GM10248 (cell line): Measurements from ENCODE around the gene TUBB4A.

Source experiments
- CTCF ChIA-PET: fragments of 300-600 bp; sonication (Branson Sonifier 250); formaldehyde crosslinking; extraction: SDS; loops from one replicate; lab custom pipeline; 2021; ENCODE audit warnings: antibody characterized with exemption; lab: Yijun Ruan, JAX
- POLR2A ChIA-PET: fragments of 350-650 bp; sonication (Branson Sonifier 250); formaldehyde crosslinking; extraction: SDS; loops from one replicate; lab custom pipeline; 2020; ENCODE audit warnings: antibody characterized with exemption; lab: Yijun Ruan, JAX
- DNase-seq: peaks from one replicate; pipeline ENCODE4 v3.0.0; 2012; ENCODE audit errors: extremely low spot score
- CTCF ChIP-seq: IDR thresholded peaks from 2 replicates; pipeline ENCODE4 v1.5.1; 2012; ENCODE audit warnings: mild to moderate bottlenecking, low read depth; ENCODE audit errors: extremely low read depth, missing control alignments, control extremely low read depth

Gene TUBB4A

DNA sequence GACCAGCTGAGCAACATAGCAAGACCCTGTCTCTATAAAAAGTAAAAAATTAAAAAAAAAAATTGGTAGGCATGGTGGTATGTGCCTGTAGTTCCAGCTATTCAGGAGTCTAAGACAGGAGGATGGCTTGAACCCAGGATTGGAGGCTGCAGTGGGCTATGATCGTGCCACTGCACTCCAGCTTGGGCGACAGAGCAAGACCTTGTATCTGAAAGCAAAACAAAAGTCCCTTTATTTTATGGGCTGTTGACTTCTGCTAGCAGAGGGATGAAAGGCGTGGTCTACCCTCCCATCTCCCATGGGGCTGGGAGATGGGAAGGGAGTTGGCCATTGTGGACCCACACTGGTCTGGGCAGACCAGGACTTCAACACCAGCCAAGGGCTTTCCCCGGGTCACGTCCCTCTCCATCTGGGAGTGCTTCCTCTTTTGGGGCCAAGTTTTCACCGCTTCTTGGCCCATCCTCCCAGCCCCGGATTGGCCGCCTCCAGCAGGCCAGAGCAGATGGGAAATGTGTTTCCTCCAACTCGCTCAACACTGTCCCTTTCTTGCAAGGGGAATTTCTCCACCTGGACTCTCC is 26.5 kb upstream of the TUBB4A start:
- CTCF ChIA-PET: interaction anchor here (0.7 to 1.1 kb wide), 2 partner anchors 12 to 19 kb away, joined by 3 to 10 read pairs; no protein-coding TSS in a partner anchor
- TF ChIP-seq CTCF: no peak
- peak; percentile 56 for DNase-seq
- POLR2A ChIA-PET: interaction anchor here (0.6 to 1.0 kb wide), 7 partner anchors 8 to 59 kb away, joined by 3 to 10 read pairs (median 6); no protein-coding TSS in a partner anchor

DNA sequence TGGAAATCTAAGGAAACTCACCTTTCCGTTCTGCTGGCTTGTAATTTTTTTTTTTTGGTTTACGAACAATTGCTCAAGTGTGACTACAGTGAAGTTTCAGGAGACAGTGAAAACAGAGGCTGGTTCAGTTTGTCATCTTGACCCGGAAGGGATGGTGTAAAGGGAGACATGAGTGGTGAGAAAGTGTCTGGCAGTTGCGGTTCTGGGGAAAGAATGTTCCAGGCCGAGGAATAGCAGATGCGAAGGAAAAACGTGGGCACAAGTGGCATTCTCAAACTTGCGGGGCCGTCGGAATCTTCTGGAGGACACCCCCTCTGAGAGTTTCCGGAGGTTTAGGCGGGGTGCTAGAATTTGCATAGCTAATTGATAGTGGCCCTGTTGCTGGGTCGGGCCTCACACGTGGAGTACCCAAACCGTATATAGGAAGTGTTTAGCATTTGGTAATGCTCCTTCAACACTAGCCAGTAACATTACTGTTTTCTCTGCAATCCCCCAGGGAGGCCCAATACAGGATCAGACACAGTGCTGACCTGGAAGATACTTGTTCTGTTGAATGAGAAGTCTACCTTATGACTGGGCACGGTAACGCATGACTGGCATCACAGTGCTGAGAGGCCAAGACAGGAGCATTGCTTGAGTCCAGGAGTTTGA is 25.9 kb upstream of the TUBB4A start:
- ChIA-PET CTCF (interaction anchor here (0.7 to 1.1 kb wide), 2 partner anchors 11 to 20 kb away, joined by 3 to 10 read pairs; no protein-coding TSS in a partner anchor), POLR2A (interaction anchor here (0.6 to 1.0 kb wide), 6 partner anchors 8 to 60 kb away, joined by 3 to 10 read pairs (median 5); no protein-coding TSS in a partner anchor)
- TF ChIP-seq CTCF: no peak
- DNase-seq: peak; percentile 75

GRCh38 chr19:6524311-6524710 is 22.2 kb upstream of the TUBB4A start:
- ChIA-PET POLR2A (interaction anchor here (0.6 kb wide), 1 partner anchor 837 kb away, joined by 6 read pairs; no protein-coding TSS in a partner anchor), CTCF (no interaction called here)
- no peak for TF ChIP-seq CTCF
- DNase-seq: no peak

GRCh38 chr19:6522712-6523111 is 20.6 kb upstream of the TUBB4A start:
- POLR2A ChIA-PET: interaction anchor here (0.8 to 2.2 kb wide), 4 partner anchors 8 to 55 kb away, joined by 3 to 34 read pairs (median 4); partner anchors contain the start of gene TNFSF9
- TF ChIP-seq CTCF: no peak
- CTCF ChIA-PET: interaction anchor here (0.9 to 1.8 kb wide), 6 partner anchors 13 to 214 kb away, joined by 3 to 7 read pairs (median 3); no protein-coding TSS in a partner anchor
- no peak for DNase-seq

- ChIA-PET POLR2A (interaction anchor here (0.7 to 2.2 kb wide), 5 partner anchors 9 to 56 kb away, joined by 3 to 34 read pairs (median 4); partner anchors contain the start of gene TNFSF9), CTCF (interaction anchor here (0.8 to 1.8 kb wide), 12 partner anchors 14 to 342 kb away, joined by 3 to 7 read pairs (median 3); no protein-coding TSS in a partner anchor)
- no peak for TF ChIP-seq CTCF
- DNase-seq: peak; percentile 76
Observed at GRCh38 chr19:6521718-6522646, 19.9 kb upstream of the TUBB4A start.
